GM18519 (cell line): Measurements from ENCODE around the gene ERG.

Experiments used
- ATAC-seq: cut with Tn5 transposase; IDR thresholded peaks from one replicate; pipeline ENCODE4 v1.9.1; 2021; ENCODE audit warnings: mild to moderate bottlenecking, moderate library complexity; ENCODE audit not compliant: unreplicated experiment, low FRiP score

ERG gene

GRCh38 chr21:38343691-38344090, 154.6 kb downstream of the ERG start:
- no peak for ATAC-seq

GRCh38 chr21:38342739-38343138, 155.5 kb downstream of the ERG start:
- ATAC-seq = no peak

- no peak for ATAC-seq
Observed at GRCh38 chr21:38341546-38342012, 156.7 kb downstream of the ERG start.

DNA sequence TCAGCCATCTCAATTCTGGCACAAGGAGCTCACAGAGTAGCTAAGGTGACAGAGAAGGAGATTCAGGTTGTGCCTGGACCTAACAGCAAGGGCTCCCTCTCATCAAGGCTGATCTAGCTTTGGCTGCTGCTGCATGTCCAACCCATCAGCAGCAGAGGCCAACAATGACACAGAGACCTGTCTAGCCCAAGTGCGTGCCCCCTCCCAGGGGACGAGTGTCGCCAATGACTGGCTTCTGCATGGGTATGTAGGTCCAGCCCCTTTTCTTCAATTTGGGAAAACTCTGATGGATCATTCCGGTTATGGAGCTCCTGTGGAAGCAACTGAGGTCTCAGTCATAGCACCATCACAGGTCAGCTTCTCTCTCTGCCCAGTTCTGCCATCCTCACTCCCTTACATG, 158.1 kb downstream of the ERG start:
- ATAC-seq = no peak

DNA sequence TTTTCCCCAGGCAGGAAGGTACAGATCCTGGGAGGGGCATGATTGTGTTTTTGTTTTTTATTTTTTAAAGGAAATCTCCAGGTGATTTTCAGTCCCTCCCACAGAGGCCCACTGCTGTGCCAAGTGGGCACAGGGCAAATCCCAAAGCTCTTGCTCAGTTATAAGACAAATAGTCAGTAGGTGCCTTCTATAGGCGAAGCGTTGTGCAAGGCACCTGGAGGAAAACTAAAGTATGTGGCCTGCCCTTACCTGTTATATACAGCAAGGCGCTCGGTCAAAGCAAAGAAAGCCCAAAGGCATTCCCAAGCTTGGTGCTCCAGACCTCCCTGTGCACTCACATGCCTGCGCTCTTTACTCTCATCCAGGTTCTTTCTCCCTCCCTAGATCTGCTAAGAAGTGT, 160.5 kb downstream of the ERG start:
- ATAC-seq = no peak

DNA sequence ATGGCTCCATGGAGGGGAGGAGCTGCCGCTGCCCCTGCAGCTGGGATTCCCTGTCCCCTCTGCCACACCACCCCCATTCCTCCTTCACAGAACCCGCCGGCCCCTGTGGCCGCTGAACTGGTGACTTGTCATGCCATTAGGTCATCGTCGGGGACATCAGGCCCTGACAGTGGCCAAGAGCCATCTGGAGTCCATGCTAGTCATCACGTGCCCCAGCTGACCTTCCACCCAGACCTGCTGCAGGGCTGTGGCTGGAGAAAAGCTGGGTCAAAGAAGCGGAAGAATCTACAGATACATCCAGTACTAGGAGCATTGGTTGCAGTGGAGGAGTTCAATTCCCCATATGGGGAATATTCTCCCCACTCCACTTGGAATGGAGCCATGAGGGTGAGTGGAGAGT, 163.4 kb downstream of the ERG start:
- no peak for ATAC-seq

DNA sequence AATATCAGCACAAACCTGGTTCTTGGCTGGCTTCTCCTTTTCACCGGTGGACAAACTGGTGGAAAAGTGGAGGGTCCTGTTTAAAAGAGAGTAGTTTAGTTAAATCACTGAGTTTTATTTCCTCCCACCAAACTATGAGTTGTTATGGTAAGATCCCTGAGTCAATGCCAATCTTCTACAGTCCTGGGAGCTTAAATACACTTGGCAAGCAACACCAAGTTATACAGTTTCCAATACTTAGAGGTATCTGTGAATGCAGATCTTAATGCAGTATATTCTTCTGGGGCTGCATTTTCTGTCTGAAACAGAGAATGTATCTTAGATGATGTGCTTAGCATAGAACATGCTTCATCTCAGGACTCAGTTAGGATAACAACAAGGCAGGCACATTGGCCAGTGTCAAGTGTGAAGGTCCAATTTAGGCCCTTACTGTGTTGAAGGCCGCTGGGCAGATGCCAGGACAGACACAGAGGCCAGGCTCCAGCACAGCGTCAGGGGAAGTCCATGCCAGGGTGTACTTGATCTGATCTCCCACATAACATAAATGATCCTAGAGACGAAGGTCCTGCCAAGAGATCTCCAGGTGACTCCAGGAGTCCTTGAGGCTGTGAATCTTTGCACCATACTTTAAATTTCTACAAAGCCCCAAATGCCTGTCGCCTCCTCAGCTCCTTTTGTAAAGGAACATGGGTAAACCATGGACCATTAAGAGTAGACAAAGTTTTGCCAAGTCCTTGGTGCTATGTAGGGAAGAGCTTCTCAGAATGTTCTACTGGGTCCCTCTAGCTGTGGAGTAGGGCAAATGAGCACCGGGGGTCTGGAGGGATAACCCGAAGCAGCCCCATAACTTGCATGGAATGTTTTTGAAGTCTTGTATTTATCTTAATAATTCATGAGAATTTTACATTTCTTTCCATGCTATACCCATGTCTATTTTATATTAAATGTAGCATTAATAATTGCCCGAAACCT, 164.7 kb downstream of the ERG start:
- no peak for ATAC-seq

DNA sequence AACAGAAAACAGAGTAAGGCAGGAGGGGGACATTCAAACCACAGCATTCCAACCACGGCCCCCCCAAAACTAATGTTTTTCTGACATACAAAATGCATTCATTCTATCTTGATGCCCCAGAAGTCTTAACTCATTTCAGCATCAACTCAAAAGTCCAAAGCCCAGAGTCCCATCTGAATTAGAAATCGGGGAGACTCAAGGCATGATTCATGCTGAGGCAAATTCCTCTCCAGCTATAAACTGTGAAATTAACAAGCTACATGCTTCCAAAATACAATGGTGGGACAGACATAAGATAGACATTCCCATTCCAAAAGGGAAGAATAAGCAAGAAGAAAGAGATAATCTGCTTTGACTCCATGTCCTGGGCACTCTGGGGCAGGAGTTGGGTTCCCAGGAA, 167.6 kb downstream of the ERG start:
- no peak for ATAC-seq
